ENCODE measurements around the gene KIF3C.

KIF3C gene

DNA sequence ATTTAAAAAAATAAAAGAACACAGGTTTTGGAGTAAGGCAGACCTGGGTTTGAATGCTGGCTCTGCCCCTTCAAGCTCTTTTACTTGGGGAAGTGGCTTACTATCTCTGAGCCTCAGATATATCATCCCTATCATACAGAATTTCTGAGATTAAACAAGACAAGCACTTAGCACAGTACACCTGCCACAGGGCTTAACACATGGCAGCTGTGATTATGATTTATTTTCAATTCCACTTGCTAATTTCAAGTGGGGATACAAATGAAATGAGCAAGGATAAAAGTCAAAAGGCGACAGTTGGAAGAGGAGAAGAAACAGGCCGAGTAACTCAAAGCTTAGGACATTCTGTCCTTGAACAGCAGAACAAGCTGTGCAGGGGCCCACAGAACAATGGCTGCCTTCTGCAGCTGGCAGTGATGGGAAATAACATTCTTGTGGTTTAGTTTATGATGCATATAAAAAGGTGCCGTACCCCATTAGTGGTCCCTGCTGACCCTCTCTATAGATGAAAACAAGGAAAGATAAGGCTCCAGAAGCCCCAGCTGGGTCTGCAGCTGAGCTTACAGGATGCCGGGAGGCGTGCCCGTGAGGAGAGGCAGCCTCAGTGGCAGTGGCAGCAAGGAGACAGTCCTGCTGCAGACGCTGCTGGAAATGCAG, 45.3 kb downstream of the KIF3C start:
- Histone ChIP-seq H3K27me3 (ENCODE audit: control insufficient read depth, insufficient read depth, low read length) (no peaks in the 10 kb centered on the region), H3K79me2 (no peaks in the 10 kb centered on the region), H2AFZ (no peak overlapping the region), H3K9me3 (ENCODE audit: control insufficient read depth, low read length) (no peaks in the 10 kb centered on the region), H3K27ac (no peak overlapping the region), H3K9ac (no peak overlapping the region), H3K4me3 (ENCODE audit: low read depth, low read length) (no peak overlapping the region), H3K4me2 (ENCODE audit: low read length) (no peak overlapping the region), H3K4me1 (no peaks in the 10 kb centered on the region), H3K36me3 (ENCODE audit: control insufficient read depth, insufficient read depth, low read length) (no peaks in the 10 kb centered on the region)
- TF ChIP-seq, protein P1, sequence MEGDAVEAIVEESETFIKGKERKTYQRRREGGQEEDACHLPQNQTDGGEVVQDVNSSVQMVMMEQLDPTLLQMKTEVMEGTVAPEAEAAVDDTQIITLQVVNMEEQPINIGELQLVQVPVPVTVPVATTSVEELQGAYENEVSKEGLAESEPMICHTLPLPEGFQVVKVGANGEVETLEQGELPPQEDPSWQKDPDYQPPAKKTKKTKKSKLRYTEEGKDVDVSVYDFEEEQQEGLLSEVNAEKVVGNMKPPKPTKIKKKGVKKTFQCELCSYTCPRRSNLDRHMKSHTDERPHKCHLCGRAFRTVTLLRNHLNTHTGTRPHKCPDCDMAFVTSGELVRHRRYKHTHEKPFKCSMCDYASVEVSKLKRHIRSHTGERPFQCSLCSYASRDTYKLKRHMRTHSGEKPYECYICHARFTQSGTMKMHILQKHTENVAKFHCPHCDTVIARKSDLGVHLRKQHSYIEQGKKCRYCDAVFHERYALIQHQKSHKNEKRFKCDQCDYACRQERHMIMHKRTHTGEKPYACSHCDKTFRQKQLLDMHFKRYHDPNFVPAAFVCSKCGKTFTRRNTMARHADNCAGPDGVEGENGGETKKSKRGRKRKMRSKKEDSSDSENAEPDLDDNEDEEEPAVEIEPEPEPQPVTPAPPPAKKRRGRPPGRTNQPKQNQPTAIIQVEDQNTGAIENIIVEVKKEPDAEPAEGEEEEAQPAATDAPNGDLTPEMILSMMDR (IDR thresholded peaks at IDR 0.05) = no peak

DNA sequence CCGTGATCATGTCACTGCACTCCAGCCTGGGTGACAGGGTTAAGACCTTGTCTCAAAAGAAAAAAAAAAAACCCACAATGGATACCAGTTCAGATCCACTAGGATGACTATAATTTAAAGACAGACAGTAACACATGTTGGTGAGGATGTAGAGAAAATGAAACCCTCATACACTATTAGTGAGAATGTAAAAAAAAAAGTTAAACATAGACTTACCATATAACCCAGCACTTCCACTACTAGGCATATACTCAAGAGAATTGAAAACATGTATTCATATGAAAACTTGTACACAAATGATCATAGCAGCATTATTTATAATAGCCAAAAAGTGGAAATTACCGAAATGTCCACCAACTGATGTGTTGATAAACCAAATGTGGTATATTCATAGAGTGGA, 48.7 kb downstream of the KIF3C start:
- H3K27ac ChIP-seq = no peak overlapping the region
- H3K36me3 ChIP-seq (ENCODE audit: control insufficient read depth, insufficient read depth, low read length) = no peaks in the 10 kb centered on the region
- no peaks in the 10 kb centered on the region for H3K4me1 ChIP-seq
- H3K79me2 ChIP-seq = no peaks in the 10 kb centered on the region
- H3K9me3 ChIP-seq (ENCODE audit: control insufficient read depth, low read length) = no peaks in the 10 kb centered on the region
- H3K4me2 ChIP-seq (ENCODE audit: low read length) = no peak overlapping the region
- TF ChIP-seq, protein P1 (IDR thresholded peaks at IDR 0.05) = no peak
- H3K27me3 ChIP-seq (ENCODE audit: control insufficient read depth, insufficient read depth, low read length) = no peaks in the 10 kb centered on the region
- no peak overlapping the region for H3K9ac ChIP-seq
- no peak overlapping the region for H2AFZ ChIP-seq
- no peak overlapping the region for H3K4me3 ChIP-seq (ENCODE audit: low read depth, low read length)

DNA sequence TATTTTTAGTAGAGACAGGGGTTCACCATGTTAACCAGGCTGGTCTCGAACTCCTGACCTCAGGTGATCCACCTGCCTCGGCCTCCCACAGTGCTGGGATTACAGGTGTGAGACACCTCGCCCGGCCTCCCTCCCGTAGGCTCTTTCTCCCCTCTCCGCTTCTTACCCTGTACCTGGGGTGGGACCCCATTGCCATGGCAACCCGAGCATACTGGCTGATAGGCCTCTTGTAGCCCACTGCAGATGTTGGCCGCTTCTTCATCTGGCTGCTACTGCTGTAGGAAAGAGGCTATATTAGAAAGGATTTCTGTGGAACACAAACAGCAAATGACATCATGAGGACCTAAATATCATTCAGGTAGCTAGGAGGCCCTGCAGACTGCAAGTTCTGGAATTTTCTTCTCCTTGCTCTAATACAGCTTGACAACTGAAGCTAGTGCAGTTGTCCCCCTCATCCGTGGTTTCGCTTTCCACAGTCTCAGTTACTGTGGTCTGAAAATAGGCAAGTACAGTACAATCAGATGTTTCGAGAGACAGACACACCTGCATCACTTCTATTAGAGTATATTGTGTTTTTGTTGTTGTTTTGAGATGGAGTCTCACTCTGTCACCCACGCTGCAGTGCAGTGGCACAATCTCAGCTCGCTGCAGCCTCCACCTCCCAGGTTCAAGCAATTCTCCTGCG, 52.4 kb downstream of the KIF3C start:
- Histone ChIP-seq H3K9me3 (ENCODE audit: control insufficient read depth, low read length) (no peaks in the 10 kb centered on the region), H3K27ac (no peak overlapping the region), H3K79me2 (no peaks in the 10 kb centered on the region), H3K27me3 (ENCODE audit: control insufficient read depth, insufficient read depth, low read length) (no peaks in the 10 kb centered on the region), H3K4me1 (no peaks in the 10 kb centered on the region), H3K4me3 (ENCODE audit: low read depth, low read length) (no peak overlapping the region), H3K36me3 (ENCODE audit: control insufficient read depth, insufficient read depth, low read length) (no peaks in the 10 kb centered on the region), H2AFZ (no peak overlapping the region), H3K4me2 (ENCODE audit: low read length) (no peak overlapping the region), H3K9ac (no peak overlapping the region)
- TF ChIP-seq, protein P1 (IDR thresholded peaks at IDR 0.05) = no peak

- Histone ChIP-seq H3K9ac (no peak overlapping the region), H2AFZ (no peak overlapping the region), H3K9me3 (ENCODE audit: control insufficient read depth, low read length) (no peaks in the 10 kb centered on the region), H3K4me2 (ENCODE audit: low read length) (no peak overlapping the region), H3K4me3 (ENCODE audit: low read depth, low read length) (no peak overlapping the region), H3K4me1 (no peaks in the 10 kb centered on the region), H3K27me3 (ENCODE audit: control insufficient read depth, insufficient read depth, low read length) (no peaks in the 10 kb centered on the region), H3K27ac (no peak overlapping the region), H3K36me3 (ENCODE audit: control insufficient read depth, insufficient read depth, low read length) (no peaks in the 10 kb centered on the region), H3K79me2 (no peaks in the 10 kb centered on the region)
- TF ChIP-seq, protein P1 (IDR thresholded peaks at IDR 0.05) = no peak
These were observed 53.6 kb downstream of the KIF3C start for GRCh38 chr2:25928668-25929067.
